Measurements from ENCODE around the gene CT55. TPM values are rescaled to one million over a fixed set of nuclear protein-coding genes. Genes with fewer than 3 reads are reported as not detected.
"Not testable (repeated sequence)": the region's sequence is repeated elsewhere in the genome, so short reads cannot be mapped to it uniquely, and the experiment has no call there.

The CT55 gene, protein sequence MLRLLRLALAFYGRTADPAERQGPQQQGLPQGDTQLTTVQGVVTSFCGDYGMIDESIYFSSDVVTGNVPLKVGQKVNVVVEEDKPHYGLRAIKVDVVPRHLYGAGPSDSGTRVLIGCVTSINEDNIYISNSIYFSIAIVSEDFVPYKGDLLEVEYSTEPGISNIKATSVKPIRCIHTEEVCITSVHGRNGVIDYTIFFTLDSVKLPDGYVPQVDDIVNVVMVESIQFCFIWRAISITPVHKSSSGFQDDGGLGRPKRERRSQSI
- total RNA-seq (not detected), polyA plus RNA-seq (not detected)
- long read RNA-seq, donor 1, result 0 reads
- long read RNA-seq, donor 2, result 0 reads
- long read RNA-seq, donor 3, result 0 reads

GRCh38 chrX:135170877-135171519, at the start of gene CT55:
TSS of gene CT55 (minus strand) at chrX:135171398. CDS start at chrX:135171171, 227 bp downstream.
- WGBS, 4 donors, result 85 to 93% (median 90%) methylated on average over 19 to 27 of the region's 27 CpGs
- Histone ChIP-seq H3K4me1 (no peaks in the 10 kb centered on the region), H3K36me3 (no peaks in the 10 kb centered on the region), H3K27ac (no peak within 1 kb of the TSS), H3K9me3 (no peaks in the 10 kb centered on the region), H3K27me3 (peaks cover 0 to 12% (median 0%) of the 10 kb centered on the region in 9 donors), H3K4me3 (no peak within 1 kb of the TSS)
- intact Hi-C loops (cut with DNase I), result no loop called here
- ATAC-seq (no peak), DNase-seq (no peak)
- TF ChIP-seq, protein P1, sequence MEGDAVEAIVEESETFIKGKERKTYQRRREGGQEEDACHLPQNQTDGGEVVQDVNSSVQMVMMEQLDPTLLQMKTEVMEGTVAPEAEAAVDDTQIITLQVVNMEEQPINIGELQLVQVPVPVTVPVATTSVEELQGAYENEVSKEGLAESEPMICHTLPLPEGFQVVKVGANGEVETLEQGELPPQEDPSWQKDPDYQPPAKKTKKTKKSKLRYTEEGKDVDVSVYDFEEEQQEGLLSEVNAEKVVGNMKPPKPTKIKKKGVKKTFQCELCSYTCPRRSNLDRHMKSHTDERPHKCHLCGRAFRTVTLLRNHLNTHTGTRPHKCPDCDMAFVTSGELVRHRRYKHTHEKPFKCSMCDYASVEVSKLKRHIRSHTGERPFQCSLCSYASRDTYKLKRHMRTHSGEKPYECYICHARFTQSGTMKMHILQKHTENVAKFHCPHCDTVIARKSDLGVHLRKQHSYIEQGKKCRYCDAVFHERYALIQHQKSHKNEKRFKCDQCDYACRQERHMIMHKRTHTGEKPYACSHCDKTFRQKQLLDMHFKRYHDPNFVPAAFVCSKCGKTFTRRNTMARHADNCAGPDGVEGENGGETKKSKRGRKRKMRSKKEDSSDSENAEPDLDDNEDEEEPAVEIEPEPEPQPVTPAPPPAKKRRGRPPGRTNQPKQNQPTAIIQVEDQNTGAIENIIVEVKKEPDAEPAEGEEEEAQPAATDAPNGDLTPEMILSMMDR (IDR thresholded peaks at IDR 0.05), result no peak
- TF ChIP-seq POLR2A (IDR thresholded peaks at IDR 0.05), result no peak

GRCh38 chrX:135213200-135213844, 42.1 kb upstream of the CT55 start:
- intact Hi-C loops (cut with DNase I), result no loop called here
- Histone ChIP-seq H3K27me3 (peaks cover 0 to 26% (median 0%) of the 10 kb centered on the region in 9 donors), H3K9me3 (no peaks in the 10 kb centered on the region), H3K4me1 (no peaks in the 10 kb centered on the region), H3K4me3 (no peak overlapping the region), H3K36me3 (no peaks in the 10 kb centered on the region), H3K27ac (no peak overlapping the region)
- DNase-seq (no peak), ATAC-seq (no peak)
- 87 to 95% (median 89%) methylated on average over 8 of the region's 8 CpGs for WGBS, 4 donors
- TF ChIP-seq POLR2A (IDR thresholded peaks at IDR 0.05), result no peak
- TF ChIP-seq, protein P1 (IDR thresholded peaks at IDR 0.05), result no peak

DNA sequence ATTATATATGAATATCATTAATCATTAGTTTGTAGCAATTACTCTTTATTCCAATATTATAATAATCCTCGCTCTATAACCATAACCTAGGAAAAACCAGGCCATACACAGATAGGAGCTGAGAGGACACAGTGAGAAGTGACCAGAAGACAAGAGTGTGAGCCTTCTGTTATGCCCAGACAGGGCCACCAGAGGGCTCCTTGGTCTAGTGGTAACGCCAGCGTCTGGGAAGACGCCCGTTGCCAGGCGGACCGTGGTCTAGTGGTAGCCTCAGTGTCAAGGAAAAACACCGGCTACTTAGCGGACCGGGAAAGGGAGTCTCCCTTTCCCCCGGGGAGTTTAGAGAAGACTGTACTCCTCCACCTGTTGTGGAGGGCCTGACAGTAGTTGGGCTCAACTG, 35.2 kb upstream of the CT55 start:
- H3K4me3 ChIP-seq; H3K27ac ChIP-seq; intact Hi-C loops (cut with DNase I); H3K36me3 ChIP-seq; ATAC-seq; H3K9me3 ChIP-seq; H3K4me1 ChIP-seq: not testable (repeated sequence)
- TF ChIP-seq, protein P1 (IDR thresholded peaks at IDR 0.05), result peak in 8 of 12 donors; percentile 19 to 44 (median 32)
- 23 to 40% (median 26%) methylated on average over 11 of the region's 11 CpGs for WGBS, 4 donors
- H3K27me3 ChIP-seq, result peaks cover 0 to 46% (median 0%) of the 10 kb centered on the region in 9 donors
- peak in 1 of 5 donors; percentile 28 for DNase-seq

DNA sequence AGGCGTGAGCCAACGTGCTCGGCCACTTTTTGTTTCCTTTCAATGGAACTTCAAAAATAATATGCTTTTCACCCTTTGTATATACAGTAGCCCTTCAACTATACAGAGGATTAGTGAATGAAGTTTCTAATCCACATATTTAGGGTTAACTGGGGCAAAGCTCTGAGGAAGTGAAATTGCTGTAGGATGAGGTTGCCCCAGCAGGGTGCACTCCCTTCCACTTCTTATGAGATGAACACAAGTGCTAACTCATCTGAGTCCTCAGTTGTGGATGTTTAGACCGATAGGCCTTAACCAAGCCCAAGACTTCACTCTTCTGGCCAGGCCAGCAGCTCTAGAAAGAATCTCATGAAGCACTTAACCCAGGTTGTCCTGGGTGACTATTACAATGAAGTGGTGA, 29.1 kb upstream of the CT55 start:
- ATAC-seq (no peak), DNase-seq (no peak)
- no peaks in the 10 kb centered on the region for H3K36me3 ChIP-seq
- no peak overlapping the region for H3K27ac ChIP-seq
- H3K4me1 ChIP-seq, result no peaks in the 10 kb centered on the region
- TF ChIP-seq, protein P1 (IDR thresholded peaks at IDR 0.05), result no peak
- no peak for TF ChIP-seq POLR2A (IDR thresholded peaks at IDR 0.05)
- intact Hi-C loops (cut with DNase I), result no loop called here
- H3K27me3 ChIP-seq, result peaks cover 0 to 26% (median 0%) of the 10 kb centered on the region in 9 donors
- WGBS, 4 donors, result 65 to 86% (median 74%) methylated on average over 4 of the region's 4 CpGs
- no peaks in the 10 kb centered on the region for H3K9me3 ChIP-seq
- no peak overlapping the region for H3K4me3 ChIP-seq
